ENCODE results near the gene URB1.
A peak's percentile ranks its signal among the peaks of the same experiment; 100 is the strongest.

URB1 gene

DNA sequence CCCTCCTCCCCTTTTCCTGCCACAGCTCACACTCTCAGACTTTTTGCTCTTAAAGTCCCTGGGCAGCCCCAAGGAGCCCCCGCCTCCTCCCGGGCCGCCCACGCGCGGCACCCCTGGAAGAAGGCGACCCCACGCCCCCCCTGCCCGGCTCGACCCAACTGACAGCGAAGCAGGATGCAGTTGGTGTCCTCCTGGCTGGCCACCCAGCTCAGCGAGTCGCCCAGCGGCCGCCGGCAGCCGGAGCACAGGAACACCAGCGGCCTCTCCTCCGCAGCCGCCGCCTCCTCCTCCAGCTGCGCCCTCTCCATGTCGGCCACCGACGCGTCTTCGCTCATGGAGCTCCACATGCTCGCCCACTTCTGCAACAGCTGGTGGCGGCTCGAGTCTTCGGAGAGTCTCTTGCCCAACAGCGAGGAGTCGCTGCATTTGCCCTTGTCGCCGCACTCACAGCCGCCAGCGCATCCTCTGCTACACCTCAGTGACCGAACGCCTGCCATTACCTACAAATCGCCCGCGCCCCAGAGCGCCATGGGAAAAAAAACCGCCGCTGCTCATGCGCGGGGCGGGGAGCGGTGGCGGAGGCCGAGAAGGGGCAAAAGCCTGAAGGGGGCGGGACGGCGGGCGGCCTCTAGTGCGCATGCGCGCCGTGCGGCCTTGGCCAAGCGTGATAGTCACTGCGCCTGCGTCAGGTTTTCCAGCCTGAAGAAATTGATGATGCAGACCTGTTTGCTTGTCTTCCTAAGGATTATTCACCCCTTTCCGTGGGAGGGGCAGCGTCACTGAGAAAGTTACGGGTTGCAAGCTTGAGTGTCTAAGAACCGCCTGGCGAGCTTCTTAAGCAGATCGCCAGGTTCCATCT is 114.1 kb downstream of the URB1 start, which contains the start of gene MIS18A (continued):
- TF ChIP-seq, protein P1, sequence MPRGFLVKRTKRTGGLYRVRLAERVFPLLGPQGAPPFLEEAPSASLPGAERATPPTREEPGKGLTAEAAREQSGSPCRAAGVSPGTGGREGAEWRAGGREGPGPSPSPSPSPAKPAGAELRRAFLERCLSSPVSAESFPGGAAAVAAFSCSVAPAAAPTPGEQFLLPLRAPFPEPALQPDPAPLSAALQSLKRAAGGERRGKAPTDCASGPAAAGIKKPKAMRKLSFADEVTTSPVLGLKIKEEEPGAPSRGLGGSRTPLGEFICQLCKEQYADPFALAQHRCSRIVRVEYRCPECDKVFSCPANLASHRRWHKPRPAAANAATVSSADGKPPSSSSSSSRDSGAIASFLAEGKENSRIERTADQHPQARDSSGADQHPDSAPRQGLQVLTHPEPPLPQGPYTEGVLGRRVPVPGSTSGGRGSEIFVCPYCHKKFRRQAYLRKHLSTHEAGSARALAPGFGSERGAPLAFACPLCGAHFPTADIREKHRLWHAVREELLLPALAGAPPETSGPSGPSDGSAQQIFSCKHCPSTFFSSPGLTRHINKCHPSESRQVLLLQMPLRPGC (tag by site-specific recombination; IDR thresholded peaks at IDR 0.05): peak; percentile 48; the same call in 1 of the 2 replicates
- TF ChIP-seq ZNF561 (tag by site-specific recombination; IDR thresholded peaks at IDR 0.05; ENCODE audit: borderline replicate concordance) (0 out of 2 replicates have a peak, but pooled peaks have one; percentile 59), ZNF391 (tag by site-specific recombination; IDR thresholded peaks at IDR 0.05; ENCODE audit: borderline replicate concordance, low read depth) (peak; percentile 53; the same call in 1 of the 2 replicates), ZSCAN23 (tag by site-specific recombination; IDR thresholded peaks at IDR 0.05) (peak; percentile 90), ZNF416 (tag by site-specific recombination; IDR thresholded peaks at IDR 0.05) (no peak), ZNF146 (tag by site-specific recombination; IDR thresholded peaks at IDR 0.05) (peak; percentile 35; the same call in 1 of the 2 replicates), REPIN1 (tag by site-specific recombination; IDR thresholded peaks at IDR 0.05; ENCODE audit: low read depth) (peak; percentile 93; the same call in 1 of the 2 replicates), SCRT2 (tag by site-specific recombination; IDR thresholded peaks at IDR 0.05) (peak; percentile 98), ZNF23 (tag by site-specific recombination; IDR thresholded peaks at IDR 0.05; ENCODE audit: borderline replicate concordance) (no peak), ZIC2 (tag by site-specific recombination; IDR thresholded peaks at IDR 0.05) (peak; percentile 84), ZNF324 (tag by site-specific recombination; IDR thresholded peaks at IDR 0.05) (peak; percentile 97), KLF10 (tag by site-specific recombination; IDR thresholded peaks at IDR 0.05) (no peak; the same call in 1 of the 2 replicates), ZFP41 (tag by site-specific recombination; IDR thresholded peaks at IDR 0.05; ENCODE audit: borderline replicate concordance) (no peak), ZNF548 (tag by site-specific recombination; IDR thresholded peaks at IDR 0.05) (no peak), ZNF791 (tag by site-specific recombination; IDR thresholded peaks at IDR 0.05) (no peak), KLF7 (tag by site-specific recombination; IDR thresholded peaks at IDR 0.05; ENCODE audit: borderline replicate concordance) (no peak; the same call in 1 of the 2 replicates), ZEB2 (tag by site-specific recombination; IDR thresholded peaks at IDR 0.05) (peak; percentile 91), ZNF660 (tag by site-specific recombination; IDR thresholded peaks at IDR 0.05) (peak; percentile 58; the same call in 1 of the 2 replicates), ZNF558 (tag by site-specific recombination; IDR thresholded peaks at IDR 0.05) (no peak; the same call in 1 of the 2 replicates), ZNF223 (tag by site-specific recombination; IDR thresholded peaks at IDR 0.05) (no peak), IKZF3 (tag by site-specific recombination; IDR thresholded peaks at IDR 0.05) (peak; percentile 68; the same call in 1 of the 2 replicates), ZBTB20 (tag by site-specific recombination; IDR thresholded peaks at IDR 0.05) (no peak), ZBTB48 (tag by site-specific recombination; IDR thresholded peaks at IDR 0.05) (no peak), OSR2 (tag by site-specific recombination; IDR thresholded peaks at IDR 0.05) (no peak), ZNF121 (tag by site-specific recombination; IDR thresholded peaks at IDR 0.05) (0 out of 2 replicates have a peak, but pooled peaks have one; percentile 40)
- TF ChIP-seq, protein P2, sequence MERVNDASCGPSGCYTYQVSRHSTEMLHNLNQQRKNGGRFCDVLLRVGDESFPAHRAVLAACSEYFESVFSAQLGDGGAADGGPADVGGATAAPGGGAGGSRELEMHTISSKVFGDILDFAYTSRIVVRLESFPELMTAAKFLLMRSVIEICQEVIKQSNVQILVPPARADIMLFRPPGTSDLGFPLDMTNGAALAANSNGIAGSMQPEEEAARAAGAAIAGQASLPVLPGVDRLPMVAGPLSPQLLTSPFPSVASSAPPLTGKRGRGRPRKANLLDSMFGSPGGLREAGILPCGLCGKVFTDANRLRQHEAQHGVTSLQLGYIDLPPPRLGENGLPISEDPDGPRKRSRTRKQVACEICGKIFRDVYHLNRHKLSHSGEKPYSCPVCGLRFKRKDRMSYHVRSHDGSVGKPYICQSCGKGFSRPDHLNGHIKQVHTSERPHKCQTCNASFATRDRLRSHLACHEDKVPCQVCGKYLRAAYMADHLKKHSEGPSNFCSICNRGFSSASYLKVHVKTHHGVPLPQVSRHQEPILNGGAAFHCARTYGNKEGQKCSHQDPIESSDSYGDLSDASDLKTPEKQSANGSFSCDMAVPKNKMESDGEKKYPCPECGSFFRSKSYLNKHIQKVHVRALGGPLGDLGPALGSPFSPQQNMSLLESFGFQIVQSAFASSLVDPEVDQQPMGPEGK (tag by site-specific recombination; IDR thresholded peaks at IDR 0.05): peak; percentile 77
- TF ChIP-seq, protein P3, sequence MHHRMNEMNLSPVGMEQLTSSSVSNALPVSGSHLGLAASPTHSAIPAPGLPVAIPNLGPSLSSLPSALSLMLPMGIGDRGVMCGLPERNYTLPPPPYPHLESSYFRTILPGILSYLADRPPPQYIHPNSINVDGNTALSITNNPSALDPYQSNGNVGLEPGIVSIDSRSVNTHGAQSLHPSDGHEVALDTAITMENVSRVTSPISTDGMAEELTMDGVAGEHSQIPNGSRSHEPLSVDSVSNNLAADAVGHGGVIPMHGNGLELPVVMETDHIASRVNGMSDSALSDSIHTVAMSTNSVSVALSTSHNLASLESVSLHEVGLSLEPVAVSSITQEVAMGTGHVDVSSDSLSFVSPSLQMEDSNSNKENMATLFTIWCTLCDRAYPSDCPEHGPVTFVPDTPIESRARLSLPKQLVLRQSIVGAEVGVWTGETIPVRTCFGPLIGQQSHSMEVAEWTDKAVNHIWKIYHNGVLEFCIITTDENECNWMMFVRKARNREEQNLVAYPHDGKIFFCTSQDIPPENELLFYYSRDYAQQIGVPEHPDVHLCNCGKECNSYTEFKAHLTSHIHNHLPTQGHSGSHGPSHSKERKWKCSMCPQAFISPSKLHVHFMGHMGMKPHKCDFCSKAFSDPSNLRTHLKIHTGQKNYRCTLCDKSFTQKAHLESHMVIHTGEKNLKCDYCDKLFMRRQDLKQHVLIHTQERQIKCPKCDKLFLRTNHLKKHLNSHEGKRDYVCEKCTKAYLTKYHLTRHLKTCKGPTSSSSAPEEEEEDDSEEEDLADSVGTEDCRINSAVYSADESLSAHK (tag by site-specific recombination; IDR thresholded peaks at IDR 0.05): peak; percentile 70; the same call in 1 of the 2 replicates
- TF ChIP-seq, protein P4, sequence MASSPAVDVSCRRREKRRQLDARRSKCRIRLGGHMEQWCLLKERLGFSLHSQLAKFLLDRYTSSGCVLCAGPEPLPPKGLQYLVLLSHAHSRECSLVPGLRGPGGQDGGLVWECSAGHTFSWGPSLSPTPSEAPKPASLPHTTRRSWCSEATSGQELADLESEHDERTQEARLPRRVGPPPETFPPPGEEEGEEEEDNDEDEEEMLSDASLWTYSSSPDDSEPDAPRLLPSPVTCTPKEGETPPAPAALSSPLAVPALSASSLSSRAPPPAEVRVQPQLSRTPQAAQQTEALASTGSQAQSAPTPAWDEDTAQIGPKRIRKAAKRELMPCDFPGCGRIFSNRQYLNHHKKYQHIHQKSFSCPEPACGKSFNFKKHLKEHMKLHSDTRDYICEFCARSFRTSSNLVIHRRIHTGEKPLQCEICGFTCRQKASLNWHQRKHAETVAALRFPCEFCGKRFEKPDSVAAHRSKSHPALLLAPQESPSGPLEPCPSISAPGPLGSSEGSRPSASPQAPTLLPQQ (tag by site-specific recombination; IDR thresholded peaks at IDR 0.05): peak; percentile 91
- TF ChIP-seq, protein P5, sequence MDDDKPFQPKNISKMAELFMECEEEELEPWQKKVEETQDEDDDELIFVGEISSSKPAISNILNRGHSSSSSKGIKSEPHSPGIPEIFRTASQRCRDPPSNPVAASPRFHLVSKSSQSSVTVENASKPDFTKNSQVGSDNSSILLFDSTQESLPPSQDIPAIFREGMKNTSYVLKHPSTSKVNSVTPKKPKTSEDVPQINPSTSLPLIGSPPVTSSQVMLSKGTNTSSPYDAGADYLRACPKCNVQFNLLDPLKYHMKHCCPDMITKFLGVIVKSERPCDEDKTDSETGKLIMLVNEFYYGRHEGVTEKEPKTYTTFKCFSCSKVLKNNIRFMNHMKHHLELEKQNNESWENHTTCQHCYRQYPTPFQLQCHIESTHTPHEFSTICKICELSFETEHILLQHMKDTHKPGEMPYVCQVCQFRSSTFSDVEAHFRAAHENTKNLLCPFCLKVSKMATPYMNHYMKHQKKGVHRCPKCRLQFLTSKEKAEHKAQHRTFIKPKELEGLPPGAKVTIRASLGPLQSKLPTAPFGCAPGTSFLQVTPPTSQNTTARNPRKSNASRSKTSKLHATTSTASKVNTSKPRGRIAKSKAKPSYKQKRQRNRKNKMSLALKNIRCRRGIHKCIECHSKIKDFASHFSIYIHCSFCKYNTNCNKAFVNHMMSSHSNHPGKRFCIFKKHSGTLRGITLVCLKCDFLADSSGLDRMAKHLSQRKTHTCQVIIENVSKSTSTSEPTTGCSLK (tag by site-specific recombination; IDR thresholded peaks at IDR 0.05): no peak
- TF ChIP-seq, protein P6, sequence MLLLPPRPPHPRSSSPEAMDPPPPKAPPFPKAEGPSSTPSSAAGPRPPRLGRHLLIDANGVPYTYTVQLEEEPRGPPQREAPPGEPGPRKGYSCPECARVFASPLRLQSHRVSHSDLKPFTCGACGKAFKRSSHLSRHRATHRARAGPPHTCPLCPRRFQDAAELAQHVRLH (tag by site-specific recombination; IDR thresholded peaks at IDR 0.05): peak; percentile 68; the same call in 1 of the 2 replicates

Measured in HEK293 (cell line).